Astrocyte (in vitro differentiated cells and primary cell): ENCODE data around the gene PTPN14. TPM values are rescaled to one million over a fixed set of nuclear protein-coding genes. Genes with fewer than 3 reads are reported as not detected.

Experiments used
- DNase-seq: peaks from one replicate; pipeline ENCODE4 v3.0.0-alpha.2; 2010; ENCODE audit warnings: low read depth
- FAIRE-seq: peaks from 2 replicates; lab custom pipeline; 2011; peaks lifted over from hg19 to GRCh38; lab: Jason Lieb, UNC
- H2AFZ ChIP-seq: 2 replicates; pipeline ENCODE4 v1.6.0; 2012; ENCODE audit warnings: low read depth, low read length, inconsistent platforms
- H3K27ac ChIP-seq: 2 replicates; pipeline ENCODE4 v1.5.1; 2011; ENCODE audit warnings: low read depth, low read length, inconsistent platforms
- H3K27me3 ChIP-seq: 2 replicates; pipeline ENCODE4 v1.6.0; 2011; ENCODE audit warnings: low read length, inconsistent platforms; ENCODE audit not compliant: insufficient read depth
- H3K36me3 ChIP-seq: 2 replicates; pipeline ENCODE4 v1.5.1; 2011; ENCODE audit warnings: low read length, inconsistent platforms; ENCODE audit not compliant: insufficient read depth
- H3K4me1 ChIP-seq: 2 replicates; pipeline ENCODE4 v1.5.1; 2011; ENCODE audit warnings: low read length, inconsistent platforms; ENCODE audit not compliant: insufficient read depth
- H3K4me2 ChIP-seq: 2 replicates; pipeline ENCODE4 v1.6.0; 2012; ENCODE audit warnings: low read length, inconsistent platforms
- H3K4me3 ChIP-seq: 2 replicates; pipeline ENCODE4 v1.5.1; 2011; ENCODE audit warnings: low read depth, mild to moderate bottlenecking, low read length, inconsistent platforms; ENCODE audit not compliant: insufficient read depth
- H3K79me2 ChIP-seq: 2 replicates; pipeline ENCODE4 v1.6.0; 2012; ENCODE audit warnings: mild to moderate bottlenecking, low read length, inconsistent platforms; ENCODE audit not compliant: insufficient read depth
- H3K9ac ChIP-seq: 2 replicates; pipeline ENCODE4 v1.6.0; 2012; ENCODE audit warnings: mild to moderate bottlenecking, low read length, inconsistent platforms
- H3K9me3 ChIP-seq: 2 replicates; pipeline ENCODE4 v1.5.1; 2012; ENCODE audit warnings: low read depth, mild to moderate bottlenecking, low read length, inconsistent platforms; ENCODE audit not compliant: insufficient read depth
- H4K20me1 ChIP-seq: 2 replicates; pipeline ENCODE4 v1.6.0; 2012; ENCODE audit warnings: low read length, inconsistent platforms; ENCODE audit not compliant: insufficient read depth
- H3K27ac Mint-ChIP-seq: one replicate; pipeline ENCODE4 v1.8.0; 2021; ENCODE audit warnings: mild to moderate bottlenecking, mixed read lengths; ENCODE audit not compliant: unreplicated experiment
- H3K27me3 Mint-ChIP-seq: one replicate; pipeline ENCODE4 v1.8.0; 2021; ENCODE audit warnings: low read depth, mixed read lengths; ENCODE audit not compliant: unreplicated experiment
- H3K36me3 Mint-ChIP-seq: one replicate; pipeline ENCODE4 v1.8.0; 2021; ENCODE audit warnings: low read depth, mixed read lengths; ENCODE audit not compliant: unreplicated experiment
- H3K4me1 Mint-ChIP-seq: one replicate; pipeline ENCODE4 v1.8.0; 2021; ENCODE audit warnings: low read depth, mixed read lengths; ENCODE audit not compliant: unreplicated experiment
- H3K4me3 Mint-ChIP-seq: one replicate; pipeline ENCODE4 v1.8.0; 2021; ENCODE audit warnings: mild to moderate bottlenecking, moderate library complexity, mixed read lengths; ENCODE audit not compliant: unreplicated experiment
- H3K9me3 Mint-ChIP-seq: one replicate; pipeline ENCODE4 v1.8.0; 2021; ENCODE audit warnings: mild to moderate bottlenecking, mixed read lengths; ENCODE audit not compliant: unreplicated experiment
- CTCF ChIP-seq: IDR thresholded peaks from 2 replicates; pipeline ENCODE4 v1.5.1; 2011; ENCODE audit warnings: low read depth, mild to moderate bottlenecking, inconsistent platforms, low read length, moderate library complexity; ENCODE audit not compliant: insufficient read depth
- EZH2 ChIP-seq: IDR thresholded peaks from 2 replicates; pipeline ENCODE4 v1.6.1; 2012; ENCODE audit warnings: mild to moderate bottlenecking, low read length, inconsistent platforms; ENCODE audit not compliant: insufficient read depth
- total RNA-seq: library from RNA; stranded (reverse); gene quantifications from 2 replicates; pipeline ENCODE4 v1.2.1, GENCODE V29; 2021

Gene PTPN14
- total RNA-seq, 1 donor from 2014 or later, result 177 TPM

DNA sequence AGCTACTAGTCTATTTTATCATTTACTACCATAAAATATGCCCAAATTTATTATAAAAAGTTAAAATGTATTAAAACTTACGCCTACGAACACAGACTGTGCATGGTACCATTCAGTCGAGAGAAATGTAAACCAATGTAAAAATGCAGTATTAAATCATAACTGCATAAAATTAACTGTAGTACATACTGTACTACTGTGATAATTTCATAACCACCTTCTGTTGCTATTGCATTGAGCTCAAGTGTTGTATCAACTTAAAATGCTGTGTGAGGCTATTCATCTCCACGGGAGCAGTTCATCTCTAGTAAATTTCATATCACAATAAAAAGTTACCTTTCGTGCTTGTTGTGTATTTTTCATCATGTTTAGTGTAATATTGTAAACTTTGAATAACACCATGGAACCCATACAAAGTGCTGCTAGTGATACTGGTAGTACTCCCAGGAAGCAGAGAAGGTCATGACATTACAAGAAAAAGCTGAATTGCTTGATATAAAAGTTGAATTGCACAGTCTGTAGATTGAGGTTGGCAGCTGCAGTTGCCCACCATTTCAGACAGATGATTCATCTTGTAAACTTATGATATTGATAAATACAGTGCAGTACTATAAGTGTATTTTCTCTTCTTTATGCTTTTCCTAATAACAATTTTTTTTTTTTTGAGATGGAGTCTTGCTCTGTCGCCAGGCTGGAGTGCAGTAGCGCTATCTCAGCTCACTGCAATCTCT lies 32.6 kb upstream of the PTPN14 start:
- H3K4me2 ChIP-seq, result no peak overlapping the region
- no peaks in the 10 kb centered on the region for H3K79me2 ChIP-seq
- no peaks in the 10 kb centered on the region for H3K9me3 ChIP-seq
- peak overlapping the region; percentile 81 for H3K27ac Mint-ChIP-seq
- H3K36me3 Mint-ChIP-seq, result no peaks in the 10 kb centered on the region
- no peak overlapping the region for H3K27ac ChIP-seq
- H3K27me3 Mint-ChIP-seq, result no peaks in the 10 kb centered on the region
- H3K27me3 ChIP-seq, result no peaks in the 10 kb centered on the region
- H3K4me1 Mint-ChIP-seq, result peaks cover 26% of the 10 kb centered on the region
- no peaks in the 10 kb centered on the region for H4K20me1 ChIP-seq
- no peak overlapping the region for H2AFZ ChIP-seq
- no peak overlapping the region for H3K4me3 Mint-ChIP-seq
- no peaks in the 10 kb centered on the region for H3K36me3 ChIP-seq
- H3K9me3 Mint-ChIP-seq, result no peaks in the 10 kb centered on the region
- FAIRE-seq (no peak), DNase-seq (no peak)
- H3K4me1 ChIP-seq, result peaks cover 17% of the 10 kb centered on the region
- no peak for TF ChIP-seq CTCF
- no peak for TF ChIP-seq EZH2
- H3K4me3 ChIP-seq, result no peak overlapping the region
- no peak overlapping the region for H3K9ac ChIP-seq

- Histone ChIP-seq H3K79me2 (no peaks in the 10 kb centered on the region), H3K36me3 (no peaks in the 10 kb centered on the region), H3K27me3 (no peaks in the 10 kb centered on the region), H3K9ac (no peak overlapping the region), H4K20me1 (no peaks in the 10 kb centered on the region), H3K4me1 (peaks cover 17% of the 10 kb centered on the region), H3K4me2 (no peak overlapping the region), H3K9me3 (no peaks in the 10 kb centered on the region), H3K27ac (no peak overlapping the region), H3K4me3 (no peak overlapping the region), H2AFZ (no peak overlapping the region)
- Mint-ChIP-seq H3K4me3 (no peak overlapping the region), H3K27me3 (no peaks in the 10 kb centered on the region), H3K9me3 (no peaks in the 10 kb centered on the region), H3K36me3 (no peaks in the 10 kb centered on the region), H3K27ac (no peak overlapping the region), H3K4me1 (peaks cover 26% of the 10 kb centered on the region)
- no peak for TF ChIP-seq EZH2
- no peak for TF ChIP-seq CTCF
- DNase-seq, result no peak
- no peak for FAIRE-seq
Observed at GRCh38 chr1:214583113-214583512, 31.7 kb upstream of the PTPN14 start.

GRCh38 chr1:214582289-214582891 lies 31.0 kb upstream of the PTPN14 start:
- no peak overlapping the region for H3K4me3 Mint-ChIP-seq
- Histone ChIP-seq H3K9ac (peak overlapping the region; percentile 21), H3K36me3 (no peaks in the 10 kb centered on the region), H3K79me2 (no peaks in the 10 kb centered on the region), H3K9me3 (no peaks in the 10 kb centered on the region), H4K20me1 (no peaks in the 10 kb centered on the region), H2AFZ (no peak overlapping the region), H3K27ac (peak overlapping the region; percentile 35), H3K4me1 (peaks cover 17% of the 10 kb centered on the region), H3K4me3 (no peak overlapping the region), H3K4me2 (peak overlapping the region; percentile 51), H3K27me3 (no peaks in the 10 kb centered on the region)
- H3K27ac Mint-ChIP-seq, result no peak overlapping the region
- FAIRE-seq (peak; percentile 47), DNase-seq (no peak)
- peaks cover 26% of the 10 kb centered on the region for H3K4me1 Mint-ChIP-seq
- TF ChIP-seq CTCF, result no peak
- TF ChIP-seq EZH2, result no peak
- H3K9me3 Mint-ChIP-seq, result peaks cover 5% of the 10 kb centered on the region
- no peaks in the 10 kb centered on the region for H3K36me3 Mint-ChIP-seq
- no peaks in the 10 kb centered on the region for H3K27me3 Mint-ChIP-seq
